ENCODE measurements around the gene DPEP3.

Gene DPEP3

GRCh38 chr16:67943619-67944504, 36.4 kb downstream of the DPEP3 start, which contains the start of gene LCAT:
Gene LCAT (minus strand): TSS chr16:67944120. CDS start chr16:67944101, 19 bp downstream.
- no peak within 1 kb of the TSS for H3K4me3 ChIP-seq (ENCODE audit: low read depth, low read length)
- no peak for DNase-seq (ENCODE audit: low read depth)
- TF ChIP-seq, protein P1, sequence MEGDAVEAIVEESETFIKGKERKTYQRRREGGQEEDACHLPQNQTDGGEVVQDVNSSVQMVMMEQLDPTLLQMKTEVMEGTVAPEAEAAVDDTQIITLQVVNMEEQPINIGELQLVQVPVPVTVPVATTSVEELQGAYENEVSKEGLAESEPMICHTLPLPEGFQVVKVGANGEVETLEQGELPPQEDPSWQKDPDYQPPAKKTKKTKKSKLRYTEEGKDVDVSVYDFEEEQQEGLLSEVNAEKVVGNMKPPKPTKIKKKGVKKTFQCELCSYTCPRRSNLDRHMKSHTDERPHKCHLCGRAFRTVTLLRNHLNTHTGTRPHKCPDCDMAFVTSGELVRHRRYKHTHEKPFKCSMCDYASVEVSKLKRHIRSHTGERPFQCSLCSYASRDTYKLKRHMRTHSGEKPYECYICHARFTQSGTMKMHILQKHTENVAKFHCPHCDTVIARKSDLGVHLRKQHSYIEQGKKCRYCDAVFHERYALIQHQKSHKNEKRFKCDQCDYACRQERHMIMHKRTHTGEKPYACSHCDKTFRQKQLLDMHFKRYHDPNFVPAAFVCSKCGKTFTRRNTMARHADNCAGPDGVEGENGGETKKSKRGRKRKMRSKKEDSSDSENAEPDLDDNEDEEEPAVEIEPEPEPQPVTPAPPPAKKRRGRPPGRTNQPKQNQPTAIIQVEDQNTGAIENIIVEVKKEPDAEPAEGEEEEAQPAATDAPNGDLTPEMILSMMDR (IDR thresholded peaks at IDR 0.05; ENCODE audit: insufficient read depth, low read depth, low read length, missing control alignments) = no peak

GRCh38 chr16:67943256-67943618, 37.1 kb downstream of the DPEP3 start:
- H3K4me3 ChIP-seq (ENCODE audit: low read depth, low read length) = no peak overlapping the region
- DNase-seq (ENCODE audit: low read depth) = no peak
- TF ChIP-seq, protein P1 (IDR thresholded peaks at IDR 0.05; ENCODE audit: insufficient read depth, low read depth, low read length, missing control alignments) = no peak

- H3K4me3 ChIP-seq (ENCODE audit: low read depth, low read length) = no peak overlapping the region
- TF ChIP-seq, protein P1 (IDR thresholded peaks at IDR 0.05; ENCODE audit: insufficient read depth, low read depth, low read length, missing control alignments) = no peak
Observed at GRCh38 chr16:67942510-67943255, 37.6 kb downstream of the DPEP3 start.

DNA sequence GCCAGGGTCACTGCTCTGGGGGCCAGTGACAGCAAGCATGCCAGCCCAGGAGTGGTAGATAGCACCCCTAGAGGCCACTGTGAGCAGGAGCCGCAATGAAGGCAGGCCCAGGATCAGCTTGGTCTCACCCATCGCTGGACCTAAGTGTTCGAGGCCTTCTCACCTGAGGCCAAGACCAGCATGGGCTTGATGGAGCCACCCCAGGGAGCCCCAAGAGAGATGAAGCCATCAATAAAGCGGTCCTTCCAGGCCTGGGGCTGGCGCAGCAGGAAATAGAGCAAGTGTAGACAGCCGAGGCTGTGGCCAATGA, 38.1 kb downstream of the DPEP3 start:
- TF ChIP-seq, protein P1 (IDR thresholded peaks at IDR 0.05; ENCODE audit: insufficient read depth, low read depth, low read length, missing control alignments) = peak; percentile 81
- peak; percentile 67 for DNase-seq (ENCODE audit: low read depth)
- H3K4me3 ChIP-seq (ENCODE audit: low read depth, low read length) = no peak overlapping the region

More at GRCh38 chr16:67942510-67943255, 37.6 kb downstream of the DPEP3 start:
- no peak for DNase-seq (ENCODE audit: low read depth)

DNA sequence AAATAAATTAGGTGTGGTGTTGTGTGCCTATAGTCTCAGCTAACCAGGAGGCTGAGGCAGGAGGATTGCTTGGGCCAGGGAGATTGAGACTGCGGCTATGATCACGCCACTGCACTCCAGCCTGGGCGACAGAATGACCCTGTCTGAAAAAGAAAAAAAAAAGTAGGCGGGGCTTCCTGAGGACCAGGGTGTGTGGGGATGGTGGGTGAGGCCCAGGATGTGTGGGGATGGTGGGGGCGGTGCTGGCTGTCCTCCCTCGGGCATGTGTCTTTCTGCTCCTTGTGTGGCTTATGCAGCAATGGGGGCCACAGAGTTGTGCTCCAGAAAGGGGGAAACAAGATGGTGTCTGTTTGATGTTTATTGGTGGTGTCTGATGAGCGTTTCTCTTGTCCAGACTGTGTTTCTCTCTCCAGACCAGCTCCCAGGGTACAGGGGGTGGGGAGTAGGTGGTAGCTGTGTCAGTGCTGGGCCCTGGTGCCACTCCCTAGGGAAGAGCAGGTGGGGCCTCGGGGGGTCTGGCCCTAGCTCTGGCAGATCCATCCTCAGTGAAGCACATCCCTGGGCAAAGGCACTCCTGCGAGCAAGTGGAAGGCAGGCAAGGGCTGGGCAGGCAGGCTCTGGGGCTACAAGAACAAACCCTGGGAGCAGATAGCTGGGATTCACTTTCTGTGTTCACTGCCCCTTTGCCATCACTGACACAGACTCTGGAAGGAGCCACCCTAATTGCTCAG, 38.7 kb downstream of the DPEP3 start:
- DNase-seq (ENCODE audit: low read depth) = no peak
- TF ChIP-seq, protein P1 (IDR thresholded peaks at IDR 0.05; ENCODE audit: insufficient read depth, low read depth, low read length, missing control alignments) = no peak
- H3K4me3 ChIP-seq (ENCODE audit: low read depth, low read length) = no peak overlapping the region

DNA sequence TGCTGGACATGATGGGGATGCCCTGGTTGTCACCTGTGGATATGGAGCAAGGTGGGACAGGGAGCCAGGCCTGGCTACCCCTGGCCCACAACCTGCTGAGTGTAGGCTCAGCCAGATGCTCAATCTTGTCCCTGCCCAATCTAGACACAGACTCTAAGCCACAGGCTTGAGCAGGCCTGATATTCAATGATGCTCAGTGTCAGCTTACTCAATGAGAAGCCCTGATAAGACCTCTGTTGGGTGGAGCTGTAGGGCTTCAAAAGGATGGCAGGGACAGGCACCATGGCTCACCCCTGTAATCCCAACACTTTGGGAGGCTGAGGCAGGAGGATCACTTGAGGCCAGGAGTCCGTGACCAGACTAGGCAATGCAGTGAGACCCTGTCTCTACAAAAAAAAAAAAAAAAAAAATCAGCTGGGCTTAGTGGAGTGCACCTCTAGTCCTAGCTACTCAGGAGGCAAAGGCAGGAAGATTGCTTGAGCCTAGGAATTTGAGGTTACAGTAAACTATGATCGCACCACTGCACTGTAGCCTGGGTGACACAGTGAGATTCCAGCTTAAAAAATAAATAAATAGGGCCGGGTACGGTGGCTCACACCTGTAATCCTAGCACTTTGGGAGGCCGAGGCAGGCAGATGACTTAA, 39.7 kb downstream of the DPEP3 start:
- DNase-seq (ENCODE audit: low read depth) = no peak
- H3K4me3 ChIP-seq (ENCODE audit: low read depth, low read length) = no peak overlapping the region
- TF ChIP-seq, protein P1 (IDR thresholded peaks at IDR 0.05; ENCODE audit: insufficient read depth, low read depth, low read length, missing control alignments) = no peak
